Right lobe of liver (tissue), 4 donors: ENCODE measurements around the gene PISD.
"Not testable (repeated sequence)": the region's sequence is repeated elsewhere in the genome, so short reads cannot be mapped to it uniquely, and the experiment has no call there.

Source experiments
- CTCF ChIP-seq, 4 donors: fragments of 200-600 bp in 3 of 4; fragments of 450-650 bp in 1 of 4; IDR thresholded peaks; one replicate each; pipeline versions ENCODE4 v1.5.1 to v1.8.0; 2016 to 2022; ENCODE audit warnings: antibody characterized with exemption in 4 of 4, mild to moderate bottlenecking in 2 of 4
- POLR2A ChIP-seq: fragments of 450-650 bp; IDR thresholded peaks from one replicate; pipeline ENCODE4 v1.6.1; 2017; ENCODE audit warnings: antibody characterized with exemption, mild to moderate bottlenecking
- donor health status: DM: no; HTN: no; CAD: no.
- donor health status: DM: no; HTN: no; CAD: no.
- donor health status: DM: no; HTN: yes; CAD: no.

GRCh38 chr22:31674219-31674618, 12.2 kb upstream of the PISD start:
- TF ChIP-seq CTCF (IDR thresholded peaks at IDR 0.05); POLR2A: not testable (repeated sequence)
